ENCODE data around the gene TSR3. TPM values are rescaled to one million over a fixed set of nuclear protein-coding genes. Genes with fewer than 3 reads are reported as not detected.
A peak's percentile ranks its signal among the peaks of the same experiment; 100 is the strongest.

TSR3 gene
- polyA plus RNA-seq, 1 of the 3 experiments (the other 2 are of a cell fraction): 87.3 TPM

- TF ChIP-seq POLR2AphosphoS5 (IDR thresholded peaks at IDR 0.05; ENCODE audit: low read depth, low read length): peak; percentile 29; the same call in 1 of the 2 replicates
- no peak for TF ChIP-seq NFIC (IDR thresholded peaks at IDR 0.05; ENCODE audit: borderline replicate concordance)
- TF ChIP-seq MXI1 (IDR thresholded peaks at IDR 0.05; ENCODE audit: low read depth, low read length): no peak; the same call in 1 of the 2 replicates
- TF ChIP-seq JUND (IDR thresholded peaks at IDR 0.05): no peak
- no peak for TF ChIP-seq CHD2 (IDR thresholded peaks at IDR 0.05; ENCODE audit: low read length, partially characterized antibody)
- no peak for TF ChIP-seq FOXM1 (IDR thresholded peaks at IDR 0.05; ENCODE audit: low read depth)
- no peak for TF ChIP-seq FOSL2 (IDR thresholded peaks at IDR 0.05; ENCODE audit: borderline replicate concordance, low read depth)
- TF ChIP-seq SIN3A (IDR thresholded peaks at IDR 0.05; ENCODE audit: borderline replicate concordance, low read depth, low read length): no peak
- 0 out of 2 replicates have a peak, but pooled peaks have one; percentile 38 for TF ChIP-seq FOXJ3 (CRISPR knock-in tag; IDR thresholded peaks at IDR 0.05)
- TF ChIP-seq CTCF (IDR thresholded peaks at IDR 0.05): no peak
- TF ChIP-seq MAX (IDR thresholded peaks at IDR 0.05; ENCODE audit: low read depth): peak; percentile 27; the same call in 1 of the 2 replicates
- no peak; a peak in 1 of 4 replicates for TF ChIP-seq EP300 (IDR thresholded peaks at IDR 0.05; ENCODE audit: borderline replicate concordance in 1 of 2, low read depth in 1 of 2, low read length in 1 of 2)
These were observed 42.4 kb downstream of the TSR3 start, which contains the start of gene UBE2I (continued) for GRCh38 chr16:1308977-1309885.

GRCh38 chr16:1308036-1308976, 43.4 kb downstream of the TSR3 start:
- H3K27me3 ChIP-seq (ENCODE audit: insufficient read depth): no peaks in the 10 kb centered on the region
- 8% methylated on average over 15 of the region's 43 CpGs for WGBS (ENCODE audit: low lambda C conversion rate)
- ChIA-PET POLR2A (interaction anchor here (0.5 to 1.5 kb wide), 4 partner anchors 24 to 104 kb away, joined by 3 to 7 read pairs (median 4); no protein-coding TSS in a partner anchor), CTCF (interaction anchor here (1.8 kb wide), 1 partner anchor 8 kb away, joined by 6 read pairs; no protein-coding TSS in a partner anchor)
- no peaks in the 10 kb centered on the region for H3K9me2 ChIP-seq
- H3K4me3 ChIP-seq (ENCODE audit: low read depth in 2 of 2, low read length in 1 of 2): peak overlapping the region; percentile 59 to 74
- H3K4me2 ChIP-seq: peak overlapping the region; percentile 63
- H3K36me3 ChIP-seq (replicated peaks in 1 of 2; ENCODE audit: control insufficient read depth in 1 of 2, insufficient read depth in 2 of 2, low read length in 1 of 2): peaks cover 0 to 10% of the 10 kb centered on the region in 2 experiments
- peaks cover 4% of the 10 kb centered on the region for H3F3A ChIP-seq (replicated peaks; ENCODE audit: insufficient read depth)
- DNase-seq: no peak
- peak overlapping the region; percentile 100; the same call in 1 of the 2 replicates for H3K9ac ChIP-seq
- peaks cover 10 to 27% of the 10 kb centered on the region in 2 experiments; a peak in 2 of 4 replicates for H3K4me1 ChIP-seq (ENCODE audit: control insufficient read depth in 1 of 2, insufficient read depth in 2 of 2, low read depth in 1 of 2, low read length in 1 of 2)
- H3K79me2 ChIP-seq (ENCODE audit: insufficient read depth): peaks cover 35% of the 10 kb centered on the region
- peak overlapping the region; percentile 83 to 98; a peak in 3 of 4 replicates for H3K27ac ChIP-seq (ENCODE audit: low read depth in 2 of 2, low read length in 1 of 2)
- no peak for TF ChIP-seq REST (IDR thresholded peaks at IDR 0.05; ENCODE audit: low read depth, low read length)
- TF ChIP-seq RFX5 (IDR thresholded peaks at IDR 0.05; ENCODE audit: low read length): no peak
- peak; percentile 36; the same call in 1 of the 2 replicates for TF ChIP-seq GABPA (IDR thresholded peaks at IDR 0.05; ENCODE audit: low read depth)
- TF ChIP-seq CHD2 (IDR thresholded peaks at IDR 0.05; ENCODE audit: low read length, partially characterized antibody): peak; percentile 60
- no peak for TF ChIP-seq TCF12 (IDR thresholded peaks at IDR 0.05)
- peak; percentile 15; the same call in 1 of the 2 replicates for TF ChIP-seq TAF1 (IDR thresholded peaks at IDR 0.05; ENCODE audit: borderline replicate concordance, low read depth, low read length)
- TF ChIP-seq PBX3 (IDR thresholded peaks at IDR 0.05): no peak
- no peak for TF ChIP-seq FOXM1 (IDR thresholded peaks at IDR 0.05; ENCODE audit: low read depth)
- no peak for TF ChIP-seq FOXJ3 (CRISPR knock-in tag; IDR thresholded peaks at IDR 0.05)
- peaks cover 34% of the 10 kb centered on the region for H4K20me1 ChIP-seq (ENCODE audit: insufficient read depth)
- peak overlapping the region; percentile 82; the same call in 1 of the 2 replicates for H2AFZ ChIP-seq (ENCODE audit: low read depth)
- H3K9me3 ChIP-seq: no peaks in the 10 kb centered on the region

Data from SK-N-SH (cell line).